ENCODE measurements around the gene CPSF6.

GRCh38 chr12:69240631-69240995, 1.2 kb downstream of the CPSF6 start:
- no peak for TF ChIP-seq CTCF (IDR thresholded peaks at IDR 0.05)
- no peak for TF ChIP-seq ZFX (IDR thresholded peaks at IDR 0.05; ENCODE audit: borderline replicate concordance)

Measured in 22Rv1 (cell line).